Gastroesophageal sphincter (tissue), 4 donors: Measurements from ENCODE around the gene RPLP1. TPM values are rescaled to one million over a fixed set of nuclear protein-coding genes. Genes with fewer than 3 reads are reported as not detected.

Experiments
- ATAC-seq: fragments of 150-250 bp; one replicate; pipeline ENCODE4 v1.9.1; 2016; ENCODE audit warnings: mild to moderate bottlenecking, moderate library complexity
- H3K27ac ChIP-seq, 4 donors: fragments of 200-600 bp; sonication (generic) in 3 of 4; 1 replicate in 3 of 4; 2 replicates in 1 of 4; pipeline ENCODE4 v1.5.1; 2016 to 2019
- H3K27me3 ChIP-seq: fragments of 200-600 bp; sonication (generic); one replicate; pipeline ENCODE4 v1.5.1; 2019
- H3K36me3 ChIP-seq, 2 donors: fragments of 200-600 bp; sonication (generic); one replicate each; pipeline ENCODE4 v1.5.1; 2019; ENCODE audit warnings: control low read depth in 1 of 2
- H3K4me1 ChIP-seq, 3 donors: fragments of 200-600 bp; sonication (generic); 1 replicate in 2 of 3; 2 replicates in 1 of 3; pipeline ENCODE4 v1.5.1; 2016 to 2019; ENCODE audit warnings: control low read depth in 2 of 3
- H3K4me3 ChIP-seq, 2 donors: fragments of 200-600 bp; sonication (generic); one replicate each; pipeline ENCODE4 v1.5.1; 2019; ENCODE audit warnings: mild to moderate bottlenecking in 1 of 2, moderate library complexity in 1 of 2
- H3K9me3 ChIP-seq, 3 donors: fragments of 200-600 bp; sonication (generic); one replicate each; pipeline ENCODE4 v1.5.1; 2017 to 2019; ENCODE audit warnings: control low read depth in 2 of 3
- CTCF ChIP-seq, 4 experiments: fragments of 200-600 bp in 2 of 4; fragments of 450-650 bp in 2 of 4; sonication (generic) in 1 of 4; IDR thresholded peaks; one replicate each; pipeline ENCODE4 v1.5.1; 2017 to 2019; ENCODE audit warnings: antibody characterized with exemption in 4 of 4, mild to moderate bottlenecking in 2 of 4, moderate library complexity in 2 of 4
- EP300 ChIP-seq: sonication (generic); formaldehyde crosslinking; IDR thresholded peaks from one replicate; pipeline ENCODE4 v1.6.1; 2017; ENCODE audit warnings: antibody characterized with exemption, mild to moderate bottlenecking
- POLR2A ChIP-seq, 2 donors: fragments of 450-650 bp; IDR thresholded peaks; one replicate each; pipeline ENCODE4 v1.6.1; 2017; ENCODE audit warnings: antibody characterized with exemption in 2 of 2, mild to moderate bottlenecking in 2 of 2, moderate library complexity in 1 of 2
- POLR2AphosphoS5 ChIP-seq: sonication (generic); formaldehyde crosslinking; IDR thresholded peaks from one replicate; pipeline ENCODE4 v1.6.1; 2017; ENCODE audit warnings: antibody characterized with exemption
- WGBS, 2 donors: methylation state at CpG; one replicate each; pipeline ENCODE4 v1.1.5; 2018; ENCODE audit warnings: low coverage in 1 of 2; 5-methylcytosine and 5-hydroxymethylcytosine counted together
- total RNA-seq, 4 donors: library from RNA; depleted of rRNA; stranded (reverse); fragments of >200 nt; gene quantifications; one replicate each; pipeline ENCODE4 v1.1.0, GENCODE V29; 2016

RPLP1 gene
- total RNA-seq, 4 donors from 2014 or later, result 337 to 657 (median 426) TPM

- no peak for ATAC-seq
- H3K4me1 ChIP-seq, result peaks cover 0 to 5% (median 0%) of the 10 kb centered on the region in 3 donors
- no peaks in the 10 kb centered on the region for H3K9me3 ChIP-seq
- TF ChIP-seq POLR2AphosphoS5, result no peak
- no peak for TF ChIP-seq POLR2A (IDR thresholded peaks at IDR 0.05)
- H3K27ac ChIP-seq, result no peak overlapping the region
- 69 to 100% methylated on average over 2 to 6 of the region's 8 CpGs for WGBS, 2 donors
- H3K27me3 ChIP-seq, result no peaks in the 10 kb centered on the region
- H3K4me3 ChIP-seq, result no peak overlapping the region
- no peaks in the 10 kb centered on the region for H3K36me3 ChIP-seq
These were observed 17.0 kb downstream of the RPLP1 start for GRCh38 chr15:69469467-69470201.

GRCh38 chr15:69472046-69472445 is 19.4 kb downstream of the RPLP1 start:
- no peak for ATAC-seq
- whole genome bisulfite sequencing, 2 donors, result 74 to 100% methylated on average over 2 to 5 of the region's 5 CpGs
- TF ChIP-seq EP300 (no peak), CTCF (IDR thresholded peaks at IDR 0.05) (no peak)

GRCh38 chr15:69472562-69472961 is 19.9 kb downstream of the RPLP1 start:
- peaks cover 4% of the 10 kb centered on the region for H3K27me3 ChIP-seq
- H3K27ac ChIP-seq, result no peak overlapping the region
- H3K9me3 ChIP-seq, result no peaks in the 10 kb centered on the region
- H3K4me1 ChIP-seq, result no peaks in the 10 kb centered on the region
- no peak for TF ChIP-seq POLR2A (IDR thresholded peaks at IDR 0.05)
- TF ChIP-seq EP300, result no peak
- no peak for TF ChIP-seq CTCF (IDR thresholded peaks at IDR 0.05)
- TF ChIP-seq POLR2AphosphoS5, result no peak
- H3K4me3 ChIP-seq, result no peak overlapping the region
- no peaks in the 10 kb centered on the region for H3K36me3 ChIP-seq
- no peak for ATAC-seq
- 42 to 66% methylated on average over 5 to 6 of the region's 6 CpGs for WGBS, 2 donors

More at GRCh38 chr15:69472046-69472445, 19.4 kb downstream of the RPLP1 start:
- Histone ChIP-seq H3K27me3 (peaks cover 1% of the 10 kb centered on the region), H3K36me3 (no peaks in the 10 kb centered on the region), H3K27ac (no peak overlapping the region), H3K9me3 (no peaks in the 10 kb centered on the region), H3K4me1 (no peaks in the 10 kb centered on the region), H3K4me3 (no peak overlapping the region)

- no peak for TF ChIP-seq EP300
- TF ChIP-seq POLR2A (IDR thresholded peaks at IDR 0.05), result no peak
- TF ChIP-seq CTCF (IDR thresholded peaks at IDR 0.05), result no peak
- no peak for TF ChIP-seq POLR2AphosphoS5
- H3K27ac ChIP-seq, result no peak overlapping the region
- no peak for ATAC-seq
- 50 to 59% methylated on average over 5 of the region's 5 CpGs for WGBS, 2 donors
- H3K36me3 ChIP-seq, result no peaks in the 10 kb centered on the region
- peaks cover 4% of the 10 kb centered on the region for H3K27me3 ChIP-seq
- H3K4me1 ChIP-seq, result no peaks in the 10 kb centered on the region
- H3K9me3 ChIP-seq, result no peaks in the 10 kb centered on the region
- H3K4me3 ChIP-seq, result no peak overlapping the region
These were observed 21.7 kb downstream of the RPLP1 start for GRCh38 chr15:69474291-69474690.

- TF ChIP-seq POLR2A (IDR thresholded peaks at IDR 0.05), result no peak
- TF ChIP-seq CTCF (IDR thresholded peaks at IDR 0.05), result no peak
- no peak for TF ChIP-seq EP300
- no peak for TF ChIP-seq POLR2AphosphoS5
These were observed 22.3 kb downstream of the RPLP1 start for GRCh38 chr15:69474846-69475455.

More at GRCh38 chr15:69474846-69475455, 22.3 kb downstream of the RPLP1 start:
- H3K4me3 ChIP-seq, result no peak overlapping the region
- 77 to 100% methylated on average over 1 to 2 of the region's 7 CpGs for WGBS, 2 donors
- no peaks in the 10 kb centered on the region for H3K4me1 ChIP-seq
- no peaks in the 10 kb centered on the region for H3K9me3 ChIP-seq
- H3K27ac ChIP-seq, result no peak overlapping the region
- ATAC-seq, result no peak
- no peaks in the 10 kb centered on the region for H3K36me3 ChIP-seq
- H3K27me3 ChIP-seq, result peaks cover 4% of the 10 kb centered on the region
